GM19193 (cell line): ENCODE data around the gene LLGL1.

Experiments used
- POLR2A ChIP-seq: IDR thresholded peaks from 4 replicates; pipeline ENCODE4 v1.6.1; 2011; ENCODE audit not compliant: insufficient read depth, insufficient read length; ENCODE audit errors: extremely low read depth

Gene LLGL1

GRCh38 chr17:18225121-18225641 lies at the start of gene LLGL1:
Gene LLGL1 (plus strand): TSS chr17:18225635. CDS start chr17:18225683, 48 bp downstream.
- TF ChIP-seq POLR2A = no peak

GRCh38 chr17:18176176-18176575 lies 49.3 kb upstream of the LLGL1 start:
- no peak for TF ChIP-seq POLR2A

GRCh38 chr17:18177133-18177532 lies 48.3 kb upstream of the LLGL1 start:
- TF ChIP-seq POLR2A = no peak

- TF ChIP-seq POLR2A = no peak
These were observed 47.7 kb upstream of the LLGL1 start for GRCh38 chr17:18177722-18178121.

- no peak for TF ChIP-seq POLR2A
These were observed 46.2 kb upstream of the LLGL1 start for GRCh38 chr17:18179196-18179595.

GRCh38 chr17:18179804-18180203 lies 45.6 kb upstream of the LLGL1 start:
- TF ChIP-seq POLR2A = no peak

- TF ChIP-seq POLR2A = no peak
These were observed 44.1 kb upstream of the LLGL1 start for GRCh38 chr17:18181358-18181757.

- TF ChIP-seq POLR2A = no peak
These were observed 43.1 kb upstream of the LLGL1 start for GRCh38 chr17:18182110-18182977.

- peak; percentile 84 for TF ChIP-seq POLR2A
These were observed 42.5 kb upstream of the LLGL1 start for GRCh38 chr17:18182978-18183333.

GRCh38 chr17:18183334-18184142 lies 41.9 kb upstream of the LLGL1 start, which contains the start of gene ALKBH5:
Gene ALKBH5 (plus strand): TSS chr17:18183828. CDS start chr17:18184244, 416 bp downstream.
- TF ChIP-seq POLR2A = peak; percentile 57

- TF ChIP-seq POLR2A = no peak
These were observed 41.0 kb upstream of the LLGL1 start for GRCh38 chr17:18184143-18185031.

GRCh38 chr17:18185391-18185790 lies 40.0 kb upstream of the LLGL1 start:
- no peak for TF ChIP-seq POLR2A

GRCh38 chr17:18185832-18186626 lies 39.4 kb upstream of the LLGL1 start:
- TF ChIP-seq POLR2A = no peak

GRCh38 chr17:18186627-18186982 lies 38.8 kb upstream of the LLGL1 start:
- no peak for TF ChIP-seq POLR2A
